ENCODE measurements around the gene TTC23L.

Gene TTC23L

DNA sequence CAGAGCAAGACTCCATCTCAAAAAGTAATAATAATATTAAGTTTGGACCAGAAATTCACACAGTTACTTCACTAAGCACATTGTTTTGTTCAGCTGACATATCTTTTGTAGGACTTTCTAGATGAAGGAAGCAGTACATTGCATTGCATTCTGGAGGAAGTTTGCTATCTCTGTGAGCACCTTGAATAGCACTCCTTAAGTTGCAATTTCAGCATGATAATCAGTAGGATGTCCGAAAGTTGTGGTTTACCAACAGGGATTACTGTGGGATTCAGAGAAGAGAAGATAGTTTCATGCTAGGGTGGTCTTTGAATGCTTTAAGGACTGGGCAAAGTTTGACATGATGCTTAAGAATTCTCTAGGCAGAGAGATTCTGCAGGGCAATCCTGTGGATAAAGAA lies 18.4 kb upstream of the TTC23L start:
- Histone ChIP-seq H4K20me1 (ENCODE audit: insufficient read depth, low read length, poor library complexity, severe bottlenecking) (no peaks in the 10 kb centered on the region), H3K9me3 (ENCODE audit: insufficient read depth, low read depth, low read length) (no peaks in the 10 kb centered on the region), H3K9ac (ENCODE audit: low read depth, low read length, poor library complexity, severe bottlenecking) (no peak overlapping the region), H3K4me2 (ENCODE audit: low read depth, low read length, poor library complexity, severe bottlenecking) (no peak overlapping the region), H3K4me3 (ENCODE audit: low read length, poor library complexity, severe bottlenecking) (no peak overlapping the region), H3K4me1 (ENCODE audit: insufficient read depth, low read length, poor library complexity, severe bottlenecking) (no peaks in the 10 kb centered on the region), H3K79me2 (ENCODE audit: insufficient read depth, low read length) (no peaks in the 10 kb centered on the region), H3K27me3 (ENCODE audit: insufficient read depth, low read length, poor library complexity, severe bottlenecking) (no peaks in the 10 kb centered on the region), H3K36me3 (ENCODE audit: insufficient read depth, low read length) (peaks cover 17% of the 10 kb centered on the region; the same call in 1 of the 2 replicates), H3F3A (ENCODE audit: low read depth) (no peaks in the 10 kb centered on the region), H2AFZ (ENCODE audit: low read length) (no peak overlapping the region), H3K9me2 (replicated peaks; ENCODE audit: low read depth, low read length) (no peaks in the 10 kb centered on the region)
- TF ChIP-seq EZH2phosphoT487 (IDR thresholded peaks at IDR 0.05; ENCODE audit: borderline replicate concordance) = no peak
- TF ChIP-seq, protein P1, sequence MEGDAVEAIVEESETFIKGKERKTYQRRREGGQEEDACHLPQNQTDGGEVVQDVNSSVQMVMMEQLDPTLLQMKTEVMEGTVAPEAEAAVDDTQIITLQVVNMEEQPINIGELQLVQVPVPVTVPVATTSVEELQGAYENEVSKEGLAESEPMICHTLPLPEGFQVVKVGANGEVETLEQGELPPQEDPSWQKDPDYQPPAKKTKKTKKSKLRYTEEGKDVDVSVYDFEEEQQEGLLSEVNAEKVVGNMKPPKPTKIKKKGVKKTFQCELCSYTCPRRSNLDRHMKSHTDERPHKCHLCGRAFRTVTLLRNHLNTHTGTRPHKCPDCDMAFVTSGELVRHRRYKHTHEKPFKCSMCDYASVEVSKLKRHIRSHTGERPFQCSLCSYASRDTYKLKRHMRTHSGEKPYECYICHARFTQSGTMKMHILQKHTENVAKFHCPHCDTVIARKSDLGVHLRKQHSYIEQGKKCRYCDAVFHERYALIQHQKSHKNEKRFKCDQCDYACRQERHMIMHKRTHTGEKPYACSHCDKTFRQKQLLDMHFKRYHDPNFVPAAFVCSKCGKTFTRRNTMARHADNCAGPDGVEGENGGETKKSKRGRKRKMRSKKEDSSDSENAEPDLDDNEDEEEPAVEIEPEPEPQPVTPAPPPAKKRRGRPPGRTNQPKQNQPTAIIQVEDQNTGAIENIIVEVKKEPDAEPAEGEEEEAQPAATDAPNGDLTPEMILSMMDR (conservative IDR thresholded peaks at IDR 0.05; ENCODE audit: low read length) = no peak

- no peak for TF ChIP-seq EZH2phosphoT487 (IDR thresholded peaks at IDR 0.05; ENCODE audit: borderline replicate concordance)
- TF ChIP-seq, protein P1 (conservative IDR thresholded peaks at IDR 0.05; ENCODE audit: low read length) = no peak
- H3K4me2 ChIP-seq (ENCODE audit: low read depth, low read length, poor library complexity, severe bottlenecking) = no peak overlapping the region
These were observed 15.8 kb upstream of the TTC23L start for GRCh38 chr5:34822956-34823715.

GRCh38 chr5:34826347-34826746 lies 12.6 kb upstream of the TTC23L start:
- TF ChIP-seq, protein P1 (conservative IDR thresholded peaks at IDR 0.05; ENCODE audit: low read length) = no peak
- H3K27me3 ChIP-seq (ENCODE audit: insufficient read depth, low read length, poor library complexity, severe bottlenecking) = no peaks in the 10 kb centered on the region
- H3K9ac ChIP-seq (ENCODE audit: low read depth, low read length, poor library complexity, severe bottlenecking) = no peak overlapping the region
- no peaks in the 10 kb centered on the region for H3K9me3 ChIP-seq (ENCODE audit: insufficient read depth, low read depth, low read length)
- H2AFZ ChIP-seq (ENCODE audit: low read length) = no peak overlapping the region
- no peaks in the 10 kb centered on the region for H3K79me2 ChIP-seq (ENCODE audit: insufficient read depth, low read length)
- peaks cover 42% of the 10 kb centered on the region; the same call in 1 of the 2 replicates for H3K36me3 ChIP-seq (ENCODE audit: insufficient read depth, low read length)
- no peaks in the 10 kb centered on the region for H3K4me1 ChIP-seq (ENCODE audit: insufficient read depth, low read length, poor library complexity, severe bottlenecking)
- H3K4me2 ChIP-seq (ENCODE audit: low read depth, low read length, poor library complexity, severe bottlenecking) = no peak overlapping the region
- no peaks in the 10 kb centered on the region for H4K20me1 ChIP-seq (ENCODE audit: insufficient read depth, low read length, poor library complexity, severe bottlenecking)
- H3K9me2 ChIP-seq (replicated peaks; ENCODE audit: low read depth, low read length) = no peaks in the 10 kb centered on the region
- H3F3A ChIP-seq (ENCODE audit: low read depth) = no peaks in the 10 kb centered on the region
- no peak overlapping the region for H3K4me3 ChIP-seq (ENCODE audit: low read length, poor library complexity, severe bottlenecking)

More at GRCh38 chr5:34822956-34823715, 15.8 kb upstream of the TTC23L start:
- Histone ChIP-seq H3K4me1 (ENCODE audit: insufficient read depth, low read length, poor library complexity, severe bottlenecking) (no peaks in the 10 kb centered on the region), H4K20me1 (ENCODE audit: insufficient read depth, low read length, poor library complexity, severe bottlenecking) (no peaks in the 10 kb centered on the region), H3K9me2 (replicated peaks; ENCODE audit: low read depth, low read length) (no peaks in the 10 kb centered on the region), H3K9me3 (ENCODE audit: insufficient read depth, low read depth, low read length) (no peaks in the 10 kb centered on the region), H3K27me3 (ENCODE audit: insufficient read depth, low read length, poor library complexity, severe bottlenecking) (no peaks in the 10 kb centered on the region), H2AFZ (ENCODE audit: low read length) (no peak overlapping the region), H3K4me3 (ENCODE audit: low read length, poor library complexity, severe bottlenecking) (no peak overlapping the region), H3K79me2 (ENCODE audit: insufficient read depth, low read length) (no peaks in the 10 kb centered on the region), H3K36me3 (ENCODE audit: insufficient read depth, low read length) (peaks cover 31% of the 10 kb centered on the region; the same call in 1 of the 2 replicates), H3F3A (ENCODE audit: low read depth) (no peaks in the 10 kb centered on the region), H3K9ac (ENCODE audit: low read depth, low read length, poor library complexity, severe bottlenecking) (no peak overlapping the region)
